CD4-positive, alpha-beta T cell treated with Interleukin-6 at 100 ng/mL for 8 hours (primary cell): Measurements from ENCODE around the gene LTBP1.
"Not testable (repeated sequence)": the region's sequence is repeated elsewhere in the genome, so short reads cannot be mapped to it uniquely, and the experiment has no call there.

Experiments used
- DNase-seq: peaks from one replicate; pipeline ENCODE4 v3.0.0-alpha.2; 2020; ENCODE audit warnings: mixed read lengths, low spot score

Gene LTBP1

GRCh38 chr2:33144243-33144642, 197.5 kb downstream of the LTBP1 start:
- no peak for DNase-seq

- no peak for DNase-seq
Measured at GRCh38 chr2:33145459-33145858, 198.7 kb downstream of the LTBP1 start.

GRCh38 chr2:33146102-33146501, 199.3 kb downstream of the LTBP1 start:
- DNase-seq, result no peak

GRCh38 chr2:33153008-33153407, 206.3 kb downstream of the LTBP1 start:
- DNase-seq, result no peak

- no peak for DNase-seq
Measured at GRCh38 chr2:33158482-33159003, 211.8 kb downstream of the LTBP1 start.

GRCh38 chr2:33160191-33160590, 213.4 kb downstream of the LTBP1 start:
- DNase-seq, result no peak

GRCh38 chr2:33166287-33166881, 219.6 kb downstream of the LTBP1 start:
- DNase-seq, result no peak

- DNase-seq, result no peak
Measured at GRCh38 chr2:33167622-33168245, 221.0 kb downstream of the LTBP1 start.

- no peak for DNase-seq
Measured at GRCh38 chr2:33168425-33168824, 221.7 kb downstream of the LTBP1 start.

- no peak for DNase-seq
Measured at GRCh38 chr2:33168922-33169321, 222.2 kb downstream of the LTBP1 start.

- not testable (repeated sequence) for DNase-seq
Measured at GRCh38 chr2:33170251-33170650, 223.5 kb downstream of the LTBP1 start.

- DNase-seq, result no peak
Measured at GRCh38 chr2:33177627-33178026, 230.9 kb downstream of the LTBP1 start.

- DNase-seq, result no peak
Measured at GRCh38 chr2:33178209-33178608, 231.5 kb downstream of the LTBP1 start.

- DNase-seq, result no peak
Measured at GRCh38 chr2:33180915-33181314, 234.2 kb downstream of the LTBP1 start.

GRCh38 chr2:33181466-33181865, 234.7 kb downstream of the LTBP1 start:
- DNase-seq, result no peak

GRCh38 chr2:33184041-33184440, 237.3 kb downstream of the LTBP1 start:
- no peak for DNase-seq

GRCh38 chr2:33186937-33187336, 240.2 kb downstream of the LTBP1 start:
- no peak for DNase-seq

- DNase-seq, result no peak
Measured at GRCh38 chr2:33188799-33189198, 242.0 kb downstream of the LTBP1 start.

- DNase-seq, result no peak
Measured at GRCh38 chr2:33190393-33190937, 243.7 kb downstream of the LTBP1 start.

GRCh38 chr2:33195891-33196290, 249.1 kb downstream of the LTBP1 start:
- DNase-seq, result no peak

GRCh38 chr2:33196700-33197099, 249.9 kb downstream of the LTBP1 start:
- no peak for DNase-seq

GRCh38 chr2:33197198-33197938, 250.6 kb downstream of the LTBP1 start:
- no peak for DNase-seq
